ENCODE results near the gene TOR1B. TPM values are rescaled to one million over a fixed set of nuclear protein-coding genes. Genes with fewer than 3 reads are reported as not detected.

Gene TOR1B
- polyA plus RNA-seq, 1 donor from 2014 or later = 20.8 TPM

GRCh38 chr9:129836311-129837007, 33.5 kb downstream of the TOR1B start:
- Mint-ChIP-seq H3K9me3 (no peaks in the 10 kb centered on the region), H3K27me3 (no peaks in the 10 kb centered on the region), H3K27ac (peak overlapping the region; percentile 88 to 99 (median 98)), H3K36me3 (no peaks in the 10 kb centered on the region), H3K4me3 (peak overlapping the region; percentile 91 to 98 (median 96)), H3K4me1 (peaks cover 19 to 36% (median 33%) of the 10 kb centered on the region in 3 donors)

- Mint-ChIP-seq H3K9me3 (no peaks in the 10 kb centered on the region), H3K27me3 (no peaks in the 10 kb centered on the region), H3K4me1 (peaks cover 16 to 33% (median 31%) of the 10 kb centered on the region in 3 donors), H3K4me3 (peak overlapping the region in 2 of 4 donors; percentile 38 to 60), H3K36me3 (no peaks in the 10 kb centered on the region), H3K27ac (peak overlapping the region in 2 of 3 donors; percentile 14 to 60)
Measured at GRCh38 chr9:129838707-129839259, 35.8 kb downstream of the TOR1B start.

- no peaks in the 10 kb centered on the region for H3K9me3 Mint-ChIP-seq
- no peak overlapping the region for H3K4me3 Mint-ChIP-seq
- peaks cover 16 to 26% (median 24%) of the 10 kb centered on the region in 3 donors for H3K4me1 Mint-ChIP-seq
- H3K27me3 Mint-ChIP-seq = no peaks in the 10 kb centered on the region
- H3K27ac Mint-ChIP-seq = peak overlapping the region; percentile 14 to 71 (median 60)
- H3K36me3 Mint-ChIP-seq = no peaks in the 10 kb centered on the region
Measured at GRCh38 chr9:129839324-129840023, 36.5 kb downstream of the TOR1B start.

GRCh38 chr9:129840034-129840433, 37.0 kb downstream of the TOR1B start:
- no peak overlapping the region for H3K4me3 Mint-ChIP-seq
- H3K36me3 Mint-ChIP-seq = no peaks in the 10 kb centered on the region
- H3K4me1 Mint-ChIP-seq = peaks cover 15 to 23% (median 20%) of the 10 kb centered on the region in 3 donors
- no peaks in the 10 kb centered on the region for H3K27me3 Mint-ChIP-seq
- peak overlapping the region in 1 of 3 donors; percentile 71 for H3K27ac Mint-ChIP-seq
- no peaks in the 10 kb centered on the region for H3K9me3 Mint-ChIP-seq

- H3K36me3 Mint-ChIP-seq = peaks cover 2% of the 10 kb centered on the region
- H3K27ac Mint-ChIP-seq = no peak overlapping the region
- H3K4me1 Mint-ChIP-seq = peaks cover 17 to 25% (median 19%) of the 10 kb centered on the region in 3 donors
- no peaks in the 10 kb centered on the region for H3K9me3 Mint-ChIP-seq
- H3K27me3 Mint-ChIP-seq = no peaks in the 10 kb centered on the region
- no peak overlapping the region for H3K4me3 Mint-ChIP-seq
Measured at GRCh38 chr9:129841071-129841470, 38.1 kb downstream of the TOR1B start.

GRCh38 chr9:129845373-129845772, 42.4 kb downstream of the TOR1B start:
- Mint-ChIP-seq H3K27ac (no peak overlapping the region), H3K9me3 (no peaks in the 10 kb centered on the region), H3K4me3 (no peak overlapping the region), H3K4me1 (peaks cover 4 to 5% (median 4%) of the 10 kb centered on the region in 3 donors), H3K36me3 (peaks cover 2% of the 10 kb centered on the region), H3K27me3 (no peaks in the 10 kb centered on the region)

- peaks cover 5% of the 10 kb centered on the region for H3K36me3 Mint-ChIP-seq
Measured at GRCh38 chr9:129848712-129849441, 45.9 kb downstream of the TOR1B start.

GRCh38 chr9:129849901-129850300, 46.9 kb downstream of the TOR1B start:
- H3K9me3 Mint-ChIP-seq = no peaks in the 10 kb centered on the region
- H3K27me3 Mint-ChIP-seq = no peaks in the 10 kb centered on the region
- no peak overlapping the region for H3K27ac Mint-ChIP-seq
- peaks cover 4 to 5% (median 4%) of the 10 kb centered on the region in 3 donors for H3K4me1 Mint-ChIP-seq
- no peak overlapping the region for H3K4me3 Mint-ChIP-seq
- H3K36me3 Mint-ChIP-seq = peaks cover 7% of the 10 kb centered on the region

More at GRCh38 chr9:129848712-129849441, 45.9 kb downstream of the TOR1B start:
- H3K9me3 Mint-ChIP-seq = no peaks in the 10 kb centered on the region
- H3K27ac Mint-ChIP-seq = no peak overlapping the region
- H3K27me3 Mint-ChIP-seq = no peaks in the 10 kb centered on the region
- H3K4me1 Mint-ChIP-seq = peaks cover 4 to 5% (median 4%) of the 10 kb centered on the region in 3 donors
- no peak overlapping the region for H3K4me3 Mint-ChIP-seq

- no peak overlapping the region for H3K27ac Mint-ChIP-seq
- H3K36me3 Mint-ChIP-seq = peaks cover 5% of the 10 kb centered on the region
- H3K9me3 Mint-ChIP-seq = no peaks in the 10 kb centered on the region
- H3K4me3 Mint-ChIP-seq = no peak overlapping the region
- no peaks in the 10 kb centered on the region for H3K27me3 Mint-ChIP-seq
- peaks cover 0 to 1% (median 0%) of the 10 kb centered on the region in 3 donors for H3K4me1 Mint-ChIP-seq
Measured at GRCh38 chr9:129850821-129851550, 48.0 kb downstream of the TOR1B start.

GRCh38 chr9:129851821-129852220, 48.8 kb downstream of the TOR1B start:
- H3K36me3 Mint-ChIP-seq = peaks cover 5% of the 10 kb centered on the region
- H3K4me3 Mint-ChIP-seq = no peak overlapping the region
- H3K4me1 Mint-ChIP-seq = peaks cover 0 to 1% (median 0%) of the 10 kb centered on the region in 3 donors
- no peaks in the 10 kb centered on the region for H3K27me3 Mint-ChIP-seq
- no peaks in the 10 kb centered on the region for H3K9me3 Mint-ChIP-seq
- H3K27ac Mint-ChIP-seq = peak overlapping the region in 1 of 3 donors; percentile 71

- H3K4me3 Mint-ChIP-seq = no peak overlapping the region
- no peaks in the 10 kb centered on the region for H3K27me3 Mint-ChIP-seq
- peaks cover 5% of the 10 kb centered on the region for H3K36me3 Mint-ChIP-seq
- H3K9me3 Mint-ChIP-seq = no peaks in the 10 kb centered on the region
- peaks cover 0 to 1% (median 0%) of the 10 kb centered on the region in 3 donors for H3K4me1 Mint-ChIP-seq
- no peak overlapping the region for H3K27ac Mint-ChIP-seq
Measured at GRCh38 chr9:129852579-129852978, 49.6 kb downstream of the TOR1B start.

GRCh38 chr9:129853614-129854013, 50.6 kb downstream of the TOR1B start:
- Mint-ChIP-seq H3K4me1 (peaks cover 0 to 3% (median 0%) of the 10 kb centered on the region in 3 donors), H3K27ac (no peak overlapping the region), H3K27me3 (no peaks in the 10 kb centered on the region), H3K9me3 (no peaks in the 10 kb centered on the region), H3K36me3 (peaks cover 5% of the 10 kb centered on the region), H3K4me3 (no peak overlapping the region)

GRCh38 chr9:129854588-129855110, 51.7 kb downstream of the TOR1B start:
- peaks cover 0 to 2% (median 0%) of the 10 kb centered on the region in 3 donors for H3K4me1 Mint-ChIP-seq
- H3K9me3 Mint-ChIP-seq = no peaks in the 10 kb centered on the region
- H3K36me3 Mint-ChIP-seq = peaks cover 5% of the 10 kb centered on the region
- no peak overlapping the region for H3K27ac Mint-ChIP-seq
- H3K27me3 Mint-ChIP-seq = no peaks in the 10 kb centered on the region
- H3K4me3 Mint-ChIP-seq = no peak overlapping the region

- H3K4me3 Mint-ChIP-seq = no peak overlapping the region
- no peaks in the 10 kb centered on the region for H3K27me3 Mint-ChIP-seq
- peaks cover 2% of the 10 kb centered on the region for H3K36me3 Mint-ChIP-seq
- H3K9me3 Mint-ChIP-seq = no peaks in the 10 kb centered on the region
- peaks cover 0 to 2% (median 2%) of the 10 kb centered on the region in 3 donors for H3K4me1 Mint-ChIP-seq
- H3K27ac Mint-ChIP-seq = no peak overlapping the region
Measured at GRCh38 chr9:129857207-129857606, 54.2 kb downstream of the TOR1B start.

All from IgD-negative memory B cell (primary cell).